HepG2 (cell line): ENCODE results near the gene ADAMTS4. TPM values are rescaled to one million over a fixed set of nuclear protein-coding genes. Genes with fewer than 3 reads are reported as not detected.

Experiments
- EED ChIP-seq: sonication (generic); formaldehyde crosslinking; IDR thresholded peaks from 2 replicates; pipeline ENCODE4 v1.5.0; 2020; ENCODE audit warnings: mild to moderate bottlenecking, missing genetic modification reagents
- HCFC1 ChIP-seq: fragments of 150-350 bp; IDR thresholded peaks from 2 replicates; pipeline ENCODE4 v1.6.1; 2014; ENCODE audit warnings: low read depth, low read length
- HNF4A ChIP-seq: sonication (generic); formaldehyde crosslinking; IDR thresholded peaks from 2 replicates; pipeline ENCODE4 v1.4.0; 2020; ENCODE audit warnings: missing genetic modification reagents
- HNRNPH1 ChIP-seq: fragments of 200-400 bp; formaldehyde crosslinking; optimal IDR thresholded peaks from 2 replicates; pipeline ENCODE3; 2017; ENCODE audit warnings: mild to moderate bottlenecking, low read depth, low read length
- HOXA5 ChIP-seq: sonication (generic); formaldehyde crosslinking; IDR thresholded peaks from 2 replicates; pipeline ENCODE4 v1.4.0; 2020; ENCODE audit warnings: missing genetic modification reagents
- MAZ ChIP-seq, 2 experiments: sonication (generic) in 1 of 2; formaldehyde crosslinking in 1 of 2; IDR thresholded peaks; 2 replicates each; pipeline versions ENCODE4 v1.5.0 to v1.6.1; 2012 to 2020; ENCODE audit warnings: low read depth in 2 of 2, mild to moderate bottlenecking in 2 of 2, borderline replicate concordance in 1 of 2, improper control_type of control experiment in 1 of 2, low read length in 1 of 2, missing genetic modification reagents in 1 of 2, moderate library complexity in 1 of 2
- MTF1 ChIP-seq: sonication (generic); formaldehyde crosslinking; IDR thresholded peaks from 2 replicates; pipeline ENCODE4 v1.5.0; 2020; ENCODE audit warnings: missing genetic modification reagents
- NFRKB ChIP-seq: fragments of 450-650 bp; IDR thresholded peaks from 2 replicates; pipeline ENCODE4 v1.6.1; 2017
- PHF20 ChIP-seq: sonication (generic); formaldehyde crosslinking; IDR thresholded peaks from 2 replicates; pipeline ENCODE4 v1.5.0; 2020; ENCODE audit warnings: mild to moderate bottlenecking, missing genetic modification reagents
- RAD21 ChIP-seq: fragments of 450-650 bp; formaldehyde crosslinking; IDR thresholded peaks from 2 replicates; pipeline ENCODE4 v1.5.0; 2020; ENCODE audit warnings: mild to moderate bottlenecking
- RARG ChIP-seq: sonication (generic); formaldehyde crosslinking; IDR thresholded peaks from 2 replicates; pipeline ENCODE4 v1.4.0; 2020; ENCODE audit warnings: low read depth, mild to moderate bottlenecking, missing genetic modification reagents
- RBM39 ChIP-seq: fragments of 200-400 bp; formaldehyde crosslinking; IDR thresholded peaks from one replicate; pipeline ENCODE4 v1.6.1; 2018; ENCODE audit warnings: antibody characterized with exemption, mild to moderate bottlenecking, low read depth, low read length; ENCODE audit not compliant: poor library complexity, severe bottlenecking
- SMC3 ChIP-seq: IDR thresholded peaks from 2 replicates; pipeline ENCODE4 v1.6.1; 2011; ENCODE audit warnings: low read length, improper control_type of control experiment
- SP140L ChIP-seq: sonication (generic); formaldehyde crosslinking; IDR thresholded peaks from 2 replicates; pipeline ENCODE4 v1.4.0; 2020; ENCODE audit warnings: missing genetic modification reagents, borderline replicate concordance
- SP2 ChIP-seq: sonication (generic); formaldehyde crosslinking; IDR thresholded peaks from 2 replicates; pipeline ENCODE4 v1.5.1; 2020; ENCODE audit warnings: mild to moderate bottlenecking, missing genetic modification reagents
- SRY ChIP-seq: sonication (generic); formaldehyde crosslinking; IDR thresholded peaks from 2 replicates; pipeline ENCODE4 v1.8.0; 2022; ENCODE audit warnings: mild to moderate bottlenecking, missing genetic modification reagents
- STAG1 ChIP-seq: sonication (generic); formaldehyde crosslinking; IDR thresholded peaks from 2 replicates; pipeline ENCODE4 v1.4.0; 2020; ENCODE audit warnings: missing genetic modification reagents
- TARDBP ChIP-seq: sonication (generic); formaldehyde crosslinking; IDR thresholded peaks from 2 replicates; pipeline ENCODE4 v1.8.0; 2022; ENCODE audit warnings: mild to moderate bottlenecking, missing genetic modification reagents
- U2AF2 ChIP-seq: fragments of 200-400 bp; formaldehyde crosslinking; IDR thresholded peaks from 2 replicates; pipeline ENCODE4 v1.6.1; 2017; ENCODE audit warnings: low read depth, mild to moderate bottlenecking, low read length
- ZEB1 ChIP-seq: IDR thresholded peaks from 2 replicates; pipeline ENCODE4 v1.6.1; 2012; ENCODE audit warnings: mild to moderate bottlenecking, low read depth, inconsistent platforms; ENCODE audit not compliant: insufficient replicate concordance
- ZNF205 ChIP-seq: IDR thresholded peaks from 2 replicates; pipeline ENCODE4 v1.6.1; 2018; ENCODE audit warnings: missing biosample characterization, missing genetic modification reagents
- polyA plus RNA-seq, 8 experiments: library from polyadenylated mRNA; depleted of rRNA in 3 of 8; stranded (reverse) in 7 of 8; unstranded in 1 of 8; fragments of >200 nt; fragmentation: Illumina TruSeq in 4 of 8; extraction: Trizol in 4 of 8; gene quantifications; 2 replicates each; pipeline versions ENCODE4 v1.2.1 to v1.2.3, GENCODE V29; 2011 to 2016; ENCODE audit warnings: low read depth in 4 of 8, missing spikeins in 1 of 8, mixed read lengths in 1 of 8; ENCODE audit not compliant: insufficient read depth in 1 of 8
- total RNA-seq, 5 experiments: library from RNA; depleted of rRNA; stranded (reverse); fragments of >200 nt; fragmentation: Illumina TruSeq; extraction: Trizol; gene quantifications; 2 replicates each; pipeline ENCODE4 v1.2.3, GENCODE V29; 2016; ENCODE audit warnings: low read depth in 1 of 5
- TF ChIP-seq, protein P1 (sequence below): sonication (generic); formaldehyde crosslinking; conservative IDR thresholded peaks from 2 replicates; pipeline ENCODE4 v1.8.0; 2022; ENCODE audit warnings: mild to moderate bottlenecking, moderate library complexity, missing genetic modification reagents
- TF ChIP-seq, protein P2 (sequence below): sonication (generic); formaldehyde crosslinking; conservative IDR thresholded peaks from 2 replicates; pipeline ENCODE4 v1.5.0; 2020; ENCODE audit warnings: missing genetic modification reagents
- TF ChIP-seq, protein P3 (sequence below): sonication (generic); formaldehyde crosslinking; IDR thresholded peaks from 2 replicates; pipeline ENCODE4 v1.4.0; 2020; ENCODE audit warnings: missing genetic modification reagents

Gene ADAMTS4
- total and polyA plus RNA-seq, 2 of the 13 experiments (the other 11 are each of a cell fraction or from before 2014, with no cell fraction given) = 0.51 to 1.7 TPM

DNA sequence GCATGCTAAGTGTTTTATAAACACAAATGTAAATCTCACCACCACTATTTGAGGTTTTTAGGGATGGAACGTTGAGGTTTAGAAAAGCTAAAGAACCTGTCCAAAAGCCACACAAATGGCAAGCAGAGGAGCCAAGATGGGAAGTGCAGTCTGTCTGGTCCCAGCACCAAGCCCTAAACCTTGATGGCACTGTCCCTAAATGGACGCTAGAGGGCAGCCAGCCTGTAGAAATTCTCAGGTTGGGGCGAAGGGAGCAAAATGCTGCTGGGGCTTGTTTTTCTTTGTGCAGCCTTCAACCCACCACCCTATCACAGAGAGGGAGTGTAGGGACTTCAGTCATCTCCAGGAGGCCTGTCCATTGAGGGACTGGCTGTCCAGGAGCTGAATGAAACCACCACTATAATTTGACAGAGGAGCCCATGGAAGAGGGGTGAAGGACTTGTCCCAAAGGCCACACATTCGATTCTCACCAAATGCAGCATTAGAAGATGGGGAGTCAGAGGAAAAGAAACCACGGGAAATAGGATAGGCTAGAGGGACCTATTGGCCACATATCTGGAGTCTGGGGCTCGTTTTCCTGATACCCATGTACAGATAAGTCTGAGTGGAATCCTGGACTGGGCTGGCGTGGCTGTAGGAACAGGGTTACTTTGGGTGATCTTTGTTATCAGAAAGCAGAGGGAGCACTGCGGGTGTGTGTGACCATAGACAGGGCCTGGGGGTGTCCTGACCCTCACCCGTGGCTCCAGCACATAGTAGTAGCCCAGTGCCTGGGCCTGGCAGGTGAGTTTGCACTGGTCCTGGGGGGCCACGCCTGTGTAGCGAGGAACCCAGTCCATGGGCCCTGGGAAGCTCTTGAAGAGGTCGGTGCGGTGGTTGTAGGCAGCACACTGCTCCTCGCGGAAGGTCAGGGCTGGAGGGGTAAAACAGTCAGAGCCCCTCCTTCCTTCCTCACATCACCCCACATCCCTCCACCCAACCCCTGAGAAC, 6.1 kb downstream of the ADAMTS4 start (continued):
- TF ChIP-seq HNF4A (CRISPR knock-in tag) (0 out of 2 replicates have a peak, but pooled peaks have one; percentile 13), SP2 (CRISPR knock-in tag) (no peak), MAZ (IDR thresholded peaks at IDR 0.05; ENCODE audit: borderline replicate concordance, low read depth, low read length) (0 out of 2 replicates have a peak, but pooled peaks have one; percentile 52), MAZ (CRISPR knock-in tag; IDR thresholded peaks at IDR 0.05; ENCODE audit: low read depth) (0 out of 2 replicates have a peak, but pooled peaks have one; percentile 27), SMC3 (peak; percentile 81), PHF20 (CRISPR knock-in tag) (no peak), NFRKB (no peak), STAG1 (CRISPR knock-in tag) (peak; percentile 91), MTF1 (CRISPR knock-in tag) (no peak), HCFC1 (no peak), ZEB1 (no peak), U2AF2 (no peak), EED (CRISPR knock-in tag) (no peak), HNRNPH1 (no peak), RBM39 (no peak), SP140L (CRISPR knock-in tag) (no peak), ZNF205 (CRISPR knock-in tag) (no peak), TARDBP (CRISPR knock-in tag) (peak; percentile 36; the same call in 1 of the 2 replicates), HOXA5 (no peak), RAD21 (CRISPR knock-in tag) (peak; percentile 79), SRY (CRISPR knock-in tag) (no peak), RARG (CRISPR knock-in tag) (no peak)
- TF ChIP-seq, protein P1, sequence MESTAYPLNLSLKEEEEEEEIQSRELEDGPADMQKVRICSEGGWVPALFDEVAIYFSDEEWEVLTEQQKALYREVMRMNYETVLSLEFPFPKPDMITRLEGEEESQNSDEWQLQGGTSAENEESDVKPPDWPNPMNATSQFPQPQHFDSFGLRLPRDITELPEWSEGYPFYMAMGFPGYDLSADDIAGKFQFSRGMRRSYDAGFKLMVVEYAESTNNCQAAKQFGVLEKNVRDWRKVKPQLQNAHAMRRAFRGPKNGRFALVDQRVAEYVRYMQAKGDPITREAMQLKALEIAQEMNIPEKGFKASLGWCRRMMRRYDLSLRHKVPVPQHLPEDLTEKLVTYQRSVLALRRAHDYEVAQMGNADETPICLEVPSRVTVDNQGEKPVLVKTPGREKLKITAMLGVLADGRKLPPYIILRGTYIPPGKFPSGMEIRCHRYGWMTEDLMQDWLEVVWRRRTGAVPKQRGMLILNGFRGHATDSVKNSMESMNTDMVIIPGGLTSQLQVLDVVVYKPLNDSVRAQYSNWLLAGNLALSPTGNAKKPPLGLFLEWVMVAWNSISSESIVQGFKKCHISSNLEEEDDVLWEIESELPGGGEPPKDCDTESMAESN = no peak
- TF ChIP-seq, protein P2, sequence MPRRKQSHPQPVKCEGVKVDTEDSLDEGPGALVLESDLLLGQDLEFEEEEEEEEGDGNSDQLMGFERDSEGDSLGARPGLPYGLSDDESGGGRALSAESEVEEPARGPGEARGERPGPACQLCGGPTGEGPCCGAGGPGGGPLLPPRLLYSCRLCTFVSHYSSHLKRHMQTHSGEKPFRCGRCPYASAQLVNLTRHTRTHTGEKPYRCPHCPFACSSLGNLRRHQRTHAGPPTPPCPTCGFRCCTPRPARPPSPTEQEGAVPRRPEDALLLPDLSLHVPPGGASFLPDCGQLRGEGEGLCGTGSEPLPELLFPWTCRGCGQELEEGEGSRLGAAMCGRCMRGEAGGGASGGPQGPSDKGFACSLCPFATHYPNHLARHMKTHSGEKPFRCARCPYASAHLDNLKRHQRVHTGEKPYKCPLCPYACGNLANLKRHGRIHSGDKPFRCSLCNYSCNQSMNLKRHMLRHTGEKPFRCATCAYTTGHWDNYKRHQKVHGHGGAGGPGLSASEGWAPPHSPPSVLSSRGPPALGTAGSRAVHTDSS (CRISPR knock-in tag) = 0 out of 2 replicates have a peak, but pooled peaks have one; percentile 55
- TF ChIP-seq, protein P3, sequence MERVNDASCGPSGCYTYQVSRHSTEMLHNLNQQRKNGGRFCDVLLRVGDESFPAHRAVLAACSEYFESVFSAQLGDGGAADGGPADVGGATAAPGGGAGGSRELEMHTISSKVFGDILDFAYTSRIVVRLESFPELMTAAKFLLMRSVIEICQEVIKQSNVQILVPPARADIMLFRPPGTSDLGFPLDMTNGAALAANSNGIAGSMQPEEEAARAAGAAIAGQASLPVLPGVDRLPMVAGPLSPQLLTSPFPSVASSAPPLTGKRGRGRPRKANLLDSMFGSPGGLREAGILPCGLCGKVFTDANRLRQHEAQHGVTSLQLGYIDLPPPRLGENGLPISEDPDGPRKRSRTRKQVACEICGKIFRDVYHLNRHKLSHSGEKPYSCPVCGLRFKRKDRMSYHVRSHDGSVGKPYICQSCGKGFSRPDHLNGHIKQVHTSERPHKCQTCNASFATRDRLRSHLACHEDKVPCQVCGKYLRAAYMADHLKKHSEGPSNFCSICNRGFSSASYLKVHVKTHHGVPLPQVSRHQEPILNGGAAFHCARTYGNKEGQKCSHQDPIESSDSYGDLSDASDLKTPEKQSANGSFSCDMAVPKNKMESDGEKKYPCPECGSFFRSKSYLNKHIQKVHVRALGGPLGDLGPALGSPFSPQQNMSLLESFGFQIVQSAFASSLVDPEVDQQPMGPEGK (CRISPR knock-in tag) = peak; percentile 41; the same call in 1 of the 2 replicates
